ENCODE measurements around the gene PTS. TPM values are rescaled to one million over a fixed set of nuclear protein-coding genes. Genes with fewer than 3 reads are reported as not detected.

The PTS gene
- total RNA-seq, 2 donors from 2014 or later = 45.3 to 53.2 TPM

GRCh38 chr11:112215621-112216020, 10.6 kb upstream of the PTS start:
- Histone ChIP-seq H3K4me3 (ENCODE audit: low read length) (no peak overlapping the region), H3K27ac (ENCODE audit: low read depth, low read length) (no peak overlapping the region), H3K27me3 (ENCODE audit: control insufficient read depth, insufficient read depth, low read length, poor library complexity, severe bottlenecking) (peaks cover 6% of the 10 kb centered on the region), H3K36me3 (ENCODE audit: control insufficient read depth, insufficient read depth, low read length) (no peaks in the 10 kb centered on the region), H3K9me3 (ENCODE audit: control insufficient read depth, low read length) (no peaks in the 10 kb centered on the region), H3K4me1 (ENCODE audit: control insufficient read depth, insufficient read depth, low read length) (no peaks in the 10 kb centered on the region), H3K9ac (ENCODE audit: extremely low read depth, low read length, poor library complexity, severe bottlenecking) (no peak overlapping the region)
- H3K4me1 Mint-ChIP-seq = no peaks in the 10 kb centered on the region
- 75% methylated on average over 3 of the region's 6 CpGs; no CpG with 5 or more reads in 1 of the 2 experiments for WGBS, 2 experiments (ENCODE audit: insufficient coverage in 1 of 2, insufficient read length in 1 of 2)
- H3K4me3 Mint-ChIP-seq = no peak overlapping the region
- no peak for TF ChIP-seq CTCF (conservative IDR thresholded peaks at IDR 0.05)
- H3K27me3 Mint-ChIP-seq (ENCODE audit: insufficient read depth) = peaks cover 13% of the 10 kb centered on the region
- DNase-seq = no peak
- no peak overlapping the region for H3K27ac Mint-ChIP-seq
- H3K36me3 Mint-ChIP-seq (ENCODE audit: low read depth) = no peaks in the 10 kb centered on the region
- H3K9me3 Mint-ChIP-seq = no peaks in the 10 kb centered on the region

GRCh38 chr11:112216561-112217105, 9.6 kb upstream of the PTS start:
- Mint-ChIP-seq H3K4me3 (no peak overlapping the region), H3K27ac (no peak overlapping the region), H3K9me3 (no peaks in the 10 kb centered on the region), H3K4me1 (no peaks in the 10 kb centered on the region), H3K36me3 (ENCODE audit: low read depth) (no peaks in the 10 kb centered on the region), H3K27me3 (ENCODE audit: insufficient read depth) (peaks cover 13% of the 10 kb centered on the region)
- Histone ChIP-seq H3K27me3 (ENCODE audit: control insufficient read depth, insufficient read depth, low read length, poor library complexity, severe bottlenecking) (peaks cover 2% of the 10 kb centered on the region), H3K9ac (ENCODE audit: extremely low read depth, low read length, poor library complexity, severe bottlenecking) (no peak overlapping the region), H3K9me3 (ENCODE audit: control insufficient read depth, low read length) (no peaks in the 10 kb centered on the region), H3K4me3 (ENCODE audit: low read length) (no peak overlapping the region), H3K4me1 (ENCODE audit: control insufficient read depth, insufficient read depth, low read length) (no peaks in the 10 kb centered on the region), H3K36me3 (ENCODE audit: control insufficient read depth, insufficient read depth, low read length) (no peaks in the 10 kb centered on the region), H3K27ac (ENCODE audit: low read depth, low read length) (no peak overlapping the region)
- WGBS, 2 experiments (ENCODE audit: insufficient coverage in 1 of 2, insufficient read length in 1 of 2) = 93 to 100% methylated on average over 1 of the region's 1 CpG
- TF ChIP-seq CTCF (conservative IDR thresholded peaks at IDR 0.05) = no peak
- DNase-seq = no peak

GRCh38 chr11:112219476-112220232, 6.6 kb upstream of the PTS start:
- WGBS, 2 experiments (ENCODE audit: insufficient coverage in 1 of 2, insufficient read length in 1 of 2) = 48 to 79% methylated on average over 4 to 7 of the region's 7 CpGs
- no peak overlapping the region for H3K27ac Mint-ChIP-seq

More at GRCh38 chr11:112219476-112220232, 6.6 kb upstream of the PTS start:
- Histone ChIP-seq H3K9me3 (ENCODE audit: control insufficient read depth, low read length) (no peaks in the 10 kb centered on the region), H3K4me3 (ENCODE audit: low read length) (no peak overlapping the region), H3K9ac (ENCODE audit: extremely low read depth, low read length, poor library complexity, severe bottlenecking) (no peak overlapping the region), H3K36me3 (ENCODE audit: control insufficient read depth, insufficient read depth, low read length) (no peaks in the 10 kb centered on the region), H3K27me3 (ENCODE audit: control insufficient read depth, insufficient read depth, low read length, poor library complexity, severe bottlenecking) (peaks cover 20% of the 10 kb centered on the region), H3K27ac (ENCODE audit: low read depth, low read length) (no peak overlapping the region), H3K4me1 (ENCODE audit: control insufficient read depth, insufficient read depth, low read length) (no peaks in the 10 kb centered on the region)
- Mint-ChIP-seq H3K4me3 (no peak overlapping the region), H3K9me3 (no peaks in the 10 kb centered on the region), H3K27me3 (ENCODE audit: insufficient read depth) (peaks cover 31% of the 10 kb centered on the region), H3K36me3 (ENCODE audit: low read depth) (no peaks in the 10 kb centered on the region), H3K4me1 (no peaks in the 10 kb centered on the region)
- peak; percentile 62 for DNase-seq
- peak; percentile 86 for TF ChIP-seq CTCF (conservative IDR thresholded peaks at IDR 0.05)

Data from endodermal cell (in vitro differentiated cells).